HG02981 (cell line): Measurements from ENCODE around the gene GRIN2C.
"Not testable (repeated sequence)": the region's sequence is repeated elsewhere in the genome, so short reads cannot be mapped to it uniquely, and the experiment has no call there.

Experiments
- ATAC-seq: cut with Tn5 transposase; IDR thresholded peaks from one replicate; pipeline ENCODE4 v1.9.1; 2021; ENCODE audit warnings: mild to moderate bottlenecking, moderate library complexity; ENCODE audit not compliant: unreplicated experiment

The GRIN2C gene

DNA sequence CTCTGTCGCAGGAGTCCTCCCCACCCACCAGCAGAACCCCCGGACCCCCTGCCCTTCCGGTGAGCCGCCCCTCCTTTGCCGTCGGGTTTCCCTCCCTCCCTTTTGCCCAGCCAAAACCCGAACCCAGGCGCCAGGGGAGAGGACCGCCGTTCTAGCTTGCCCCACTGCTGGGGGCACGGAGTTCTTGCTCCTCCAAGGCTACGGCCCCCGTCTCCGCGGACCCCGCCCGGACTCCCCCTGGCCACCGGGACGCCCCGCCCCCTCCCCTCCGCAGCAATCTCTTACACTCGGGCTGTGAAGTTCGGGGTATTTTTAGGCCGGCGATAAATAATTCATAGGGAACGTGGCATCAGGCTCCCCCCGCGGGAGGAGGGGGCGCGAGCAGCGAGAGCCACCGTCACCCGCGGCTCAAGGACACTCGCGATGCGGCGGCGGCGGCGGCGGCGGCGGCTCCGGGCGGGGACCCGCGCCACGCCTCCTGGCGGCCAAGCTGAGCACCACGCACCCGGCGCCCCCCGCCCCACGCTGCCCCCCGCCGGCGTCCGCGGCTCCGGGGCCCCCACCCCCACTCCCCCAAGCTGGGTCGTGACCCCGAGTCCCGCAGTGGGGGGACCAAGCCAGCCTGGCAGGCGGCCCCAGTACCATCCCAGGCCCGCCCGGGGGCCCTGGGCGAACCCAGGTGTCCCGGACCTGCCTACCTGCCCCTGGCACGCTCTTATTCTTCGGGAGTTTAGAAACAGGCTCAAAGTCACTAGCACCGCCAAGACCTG is at the start of gene GRIN2C:
Gene GRIN2C, minus strand, starts transcription at position 427 of the 770 bp plus-strand sequence. CDS start 4,793 bp downstream, outside the sequence.
- no peak for ATAC-seq

DNA sequence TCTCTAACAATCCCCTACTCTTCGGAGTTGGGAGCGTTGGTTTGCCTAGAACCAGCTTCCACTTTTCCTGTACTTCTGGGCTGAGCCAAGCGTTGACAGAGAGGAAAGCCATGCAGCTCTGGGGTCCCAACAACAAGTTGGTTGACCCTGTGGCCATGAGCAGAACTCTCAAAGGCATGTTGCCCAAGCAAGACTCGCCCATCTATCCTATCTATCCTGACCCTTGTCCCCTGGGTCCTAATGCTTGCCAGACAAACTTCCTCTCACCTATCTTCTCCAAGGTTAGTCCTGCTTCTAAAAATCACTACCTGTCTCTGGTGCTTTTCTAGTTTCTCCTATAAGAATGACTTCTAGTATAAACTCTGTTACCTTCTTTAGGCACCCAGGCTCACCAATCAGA is 49.4 kb upstream of the GRIN2C start:
- ATAC-seq, result not testable (repeated sequence)

DNA sequence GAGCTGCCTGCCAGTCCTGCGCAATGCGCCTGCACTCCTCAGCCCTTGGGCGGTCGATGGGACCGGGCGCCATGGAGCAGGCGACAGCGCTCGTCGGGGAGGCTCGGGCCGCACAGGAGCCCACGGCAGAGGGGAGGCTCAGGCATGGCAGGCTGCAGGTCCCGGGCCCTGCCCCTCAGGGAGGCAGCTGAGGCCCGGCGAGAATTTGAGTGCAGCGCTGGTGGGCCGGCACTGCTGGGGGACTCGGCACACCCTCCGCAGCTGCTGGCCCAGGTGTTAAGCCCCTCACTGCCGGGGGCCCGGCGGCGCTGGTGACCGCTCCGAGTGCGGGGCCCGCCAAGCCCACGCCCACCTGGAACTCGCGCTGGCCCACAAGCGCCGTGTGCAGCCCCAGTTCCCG is 47.3 kb upstream of the GRIN2C start:
- ATAC-seq, result no peak

DNA sequence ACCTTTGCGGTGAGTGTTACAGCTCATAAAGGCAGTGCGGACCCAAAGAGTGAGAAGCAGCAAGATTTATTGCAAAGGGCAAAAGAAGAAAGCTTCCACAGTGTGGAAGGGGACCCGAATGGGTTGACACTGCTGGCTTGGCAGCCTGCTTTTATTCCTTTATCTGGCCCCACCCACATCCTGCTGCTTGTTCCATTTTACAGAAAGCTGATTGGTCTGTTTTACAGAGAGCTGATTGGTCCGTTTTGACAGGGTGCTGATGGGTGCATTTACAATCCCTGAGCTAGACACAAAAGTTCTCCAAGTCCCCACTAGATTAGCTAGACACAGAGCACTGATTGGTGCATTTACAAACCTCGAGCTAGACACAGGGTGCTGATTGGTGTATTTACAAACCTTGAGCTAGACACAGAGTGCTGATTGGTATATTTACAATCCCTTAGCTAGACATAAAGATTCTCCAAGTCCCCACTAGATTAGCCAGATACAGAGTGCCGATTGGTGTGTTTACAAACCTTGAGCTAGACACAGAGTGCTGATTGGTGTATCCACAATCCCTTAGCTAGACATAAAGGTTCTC is 46.6 kb upstream of the GRIN2C start:
- not testable (repeated sequence) for ATAC-seq

DNA sequence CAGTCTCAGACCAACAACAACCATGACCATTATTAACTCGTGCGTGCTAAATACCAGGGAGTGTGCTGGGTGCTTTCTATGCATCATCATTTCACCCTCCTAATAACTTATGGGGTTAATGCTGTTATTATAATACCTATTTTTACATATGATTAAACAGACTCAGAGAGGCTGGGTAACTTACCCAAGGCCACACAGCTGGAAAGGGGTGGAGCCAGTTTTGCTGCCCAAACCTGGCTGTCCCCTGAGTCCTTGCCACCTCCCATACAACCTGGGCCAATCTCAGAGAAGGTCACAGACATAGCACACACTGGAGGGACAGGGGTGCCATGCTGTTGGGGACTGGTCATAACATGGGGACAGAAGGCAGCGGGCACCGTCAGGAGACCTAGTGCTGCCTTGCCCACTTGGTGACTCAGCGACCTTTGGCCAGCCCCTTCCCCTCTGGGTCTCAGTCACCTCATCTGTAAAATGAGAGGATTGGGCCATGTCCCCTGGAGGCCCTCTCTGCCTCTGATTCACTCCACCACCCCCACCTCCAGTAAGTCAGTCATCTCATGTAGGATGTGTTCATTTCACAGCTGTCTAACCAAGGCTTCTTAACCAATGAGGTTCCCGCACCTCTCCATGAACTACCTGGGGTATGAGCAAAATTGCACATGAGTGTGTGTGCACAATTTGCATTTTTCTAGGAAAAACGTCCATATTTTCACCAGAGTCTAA is 45.2 kb upstream of the GRIN2C start:
- no peak for ATAC-seq

DNA sequence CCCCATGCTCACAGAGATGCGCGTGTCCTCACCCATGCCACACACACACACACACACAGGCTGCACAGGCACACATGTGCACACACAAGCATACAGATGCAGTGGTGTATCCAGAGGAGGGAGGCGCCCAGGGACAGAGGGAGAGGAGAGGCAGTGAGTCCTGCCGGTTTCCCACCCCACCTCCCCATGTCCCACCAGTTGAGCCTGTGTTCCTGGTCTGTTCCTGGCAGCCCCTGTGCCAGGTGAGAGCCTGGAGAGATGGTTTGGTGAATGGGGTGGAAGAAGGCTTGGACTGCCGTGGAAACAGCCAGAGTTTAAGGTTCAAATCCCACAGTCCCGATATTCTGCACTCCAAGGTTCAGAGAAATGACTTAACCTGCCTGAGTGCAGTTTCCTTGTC is 44.0 kb upstream of the GRIN2C start:
- no peak for ATAC-seq

DNA sequence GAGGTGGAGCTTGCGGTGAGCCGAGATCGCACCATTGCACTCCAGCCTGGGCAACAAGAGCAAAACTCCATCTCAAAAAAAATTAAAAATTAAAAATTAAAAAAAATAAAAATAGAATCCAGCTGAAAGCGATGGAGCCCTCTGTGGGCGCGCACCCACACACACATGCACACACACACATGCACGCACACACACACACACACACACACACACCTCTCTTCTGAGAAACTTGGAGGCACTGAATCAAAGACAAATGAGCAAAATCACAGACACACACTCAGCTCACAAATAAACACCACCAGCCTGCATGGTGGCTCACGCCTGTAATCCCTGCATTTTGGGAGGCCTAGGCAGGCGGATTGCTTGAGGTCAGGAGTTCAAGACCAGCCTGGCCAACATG is 43.3 kb upstream of the GRIN2C start:
- ATAC-seq, result no peak

DNA sequence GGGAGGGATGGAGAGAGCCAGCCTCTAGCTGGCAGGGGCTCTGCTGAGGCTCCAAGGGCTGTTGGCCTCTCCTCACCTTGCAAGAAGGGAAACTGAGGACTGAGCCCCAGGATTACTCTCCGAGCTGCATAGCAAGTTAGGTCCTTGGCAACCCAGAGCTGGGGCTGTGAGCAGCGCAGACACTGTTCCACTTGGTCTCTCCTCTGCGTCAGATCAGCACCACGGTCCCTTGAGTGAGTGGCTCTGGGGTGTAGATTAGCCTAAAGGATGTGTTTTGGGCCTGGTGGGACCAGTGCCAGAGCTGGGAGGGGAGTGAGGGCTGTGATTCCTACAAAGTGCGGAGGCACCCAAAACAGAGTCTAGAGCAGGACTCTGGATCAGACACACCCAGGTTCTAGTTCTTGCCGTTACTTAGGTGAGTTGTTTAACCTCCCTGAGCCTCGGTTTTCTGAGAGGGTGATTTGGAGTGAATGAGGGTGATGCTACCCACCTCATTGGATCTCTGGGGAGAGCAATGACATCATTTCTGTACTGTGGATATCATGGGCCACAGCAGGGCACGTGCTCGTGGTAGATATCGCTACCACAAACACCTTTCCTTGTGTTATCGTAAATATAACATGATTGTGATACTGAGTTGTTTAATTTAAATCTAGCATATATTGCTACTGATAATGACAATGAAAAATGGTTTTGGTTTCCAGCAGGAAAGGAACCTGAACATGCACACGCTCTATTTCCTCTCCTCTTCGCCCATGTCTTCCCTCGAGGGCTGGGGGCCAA is 41.9 kb upstream of the GRIN2C start:
- ATAC-seq, result no peak

DNA sequence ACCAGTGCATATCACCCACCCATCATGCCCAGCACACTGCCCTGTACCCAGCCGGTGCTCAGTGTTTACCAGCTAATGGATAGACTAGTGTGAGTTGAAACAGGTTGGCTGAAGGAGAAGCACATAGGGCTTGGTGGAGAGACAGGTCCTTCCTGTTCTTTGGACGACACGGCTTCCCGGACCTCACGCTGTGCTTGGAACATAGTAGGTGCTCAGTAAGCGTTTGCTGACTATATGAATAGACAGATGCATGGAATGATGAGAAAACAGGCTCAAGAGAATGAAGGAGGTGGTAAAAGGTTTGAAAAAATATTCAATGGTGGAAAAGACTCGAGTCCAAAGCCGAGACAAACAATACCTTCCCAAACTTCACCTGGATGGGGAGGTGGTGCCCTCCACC is 40.5 kb upstream of the GRIN2C start:
- no peak for ATAC-seq

DNA sequence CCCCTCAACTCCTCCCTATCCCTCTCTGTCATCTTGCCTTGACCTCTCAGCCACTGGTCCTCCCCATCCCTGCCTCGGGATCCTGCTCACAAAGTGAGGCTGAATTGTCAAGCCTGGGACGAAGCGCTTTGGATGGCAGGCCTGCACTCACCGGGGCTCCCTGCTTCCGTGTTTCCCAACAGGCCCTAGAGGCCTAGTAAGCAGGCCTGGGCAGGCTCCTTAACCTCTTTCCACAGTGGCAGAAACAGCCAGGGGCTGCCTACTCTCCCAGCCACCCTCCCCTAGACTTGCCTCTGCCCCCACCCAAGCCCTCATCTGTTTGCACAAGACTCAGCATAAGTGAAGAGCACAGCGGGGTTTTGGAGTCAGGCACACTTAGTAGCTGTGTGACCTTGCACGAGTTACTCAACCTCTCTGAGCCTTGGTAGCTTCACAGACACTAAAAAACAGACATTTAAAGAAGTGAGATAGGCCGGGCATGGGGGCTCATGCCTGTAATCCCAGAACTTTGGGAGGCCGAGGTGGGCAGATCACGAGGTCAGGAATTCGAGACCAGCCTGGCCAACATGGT is 38.8 kb upstream of the GRIN2C start:
- no peak for ATAC-seq

DNA sequence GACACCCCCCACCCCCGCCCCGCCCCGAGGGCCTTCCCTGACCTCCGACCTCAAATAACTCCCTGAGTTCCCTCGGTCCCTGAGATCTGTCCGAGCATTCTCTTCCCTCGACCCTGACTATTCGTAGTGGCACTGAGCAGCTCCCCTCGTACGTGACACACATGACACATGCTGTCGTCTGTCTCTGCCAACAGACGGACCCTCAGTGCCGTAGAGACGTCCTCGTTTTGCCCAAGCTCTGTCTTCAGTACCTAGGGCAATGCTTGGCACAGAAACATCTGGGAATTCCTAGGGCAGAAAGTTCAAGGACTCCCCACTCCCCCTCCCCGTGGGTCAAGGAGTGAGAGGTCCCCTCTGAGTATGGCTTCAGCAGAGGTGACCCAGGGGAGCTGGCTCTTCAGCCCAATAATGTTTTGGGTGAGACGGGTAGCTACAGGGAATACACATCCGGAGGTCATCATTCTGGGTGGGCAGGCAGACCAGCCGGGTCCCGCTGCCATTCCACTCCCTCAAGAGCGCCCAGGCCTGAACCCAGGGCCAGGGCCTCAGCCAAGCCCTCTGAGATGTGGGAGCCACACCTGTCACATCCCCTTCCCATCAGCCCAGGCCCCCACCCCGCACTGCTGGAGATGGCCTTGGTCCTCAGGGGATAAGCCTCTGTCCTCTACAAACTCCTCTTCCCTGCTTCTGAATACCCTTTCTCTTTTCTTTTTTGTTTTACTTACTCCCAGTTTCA is 34.4 kb upstream of the GRIN2C start:
- no peak for ATAC-seq

DNA sequence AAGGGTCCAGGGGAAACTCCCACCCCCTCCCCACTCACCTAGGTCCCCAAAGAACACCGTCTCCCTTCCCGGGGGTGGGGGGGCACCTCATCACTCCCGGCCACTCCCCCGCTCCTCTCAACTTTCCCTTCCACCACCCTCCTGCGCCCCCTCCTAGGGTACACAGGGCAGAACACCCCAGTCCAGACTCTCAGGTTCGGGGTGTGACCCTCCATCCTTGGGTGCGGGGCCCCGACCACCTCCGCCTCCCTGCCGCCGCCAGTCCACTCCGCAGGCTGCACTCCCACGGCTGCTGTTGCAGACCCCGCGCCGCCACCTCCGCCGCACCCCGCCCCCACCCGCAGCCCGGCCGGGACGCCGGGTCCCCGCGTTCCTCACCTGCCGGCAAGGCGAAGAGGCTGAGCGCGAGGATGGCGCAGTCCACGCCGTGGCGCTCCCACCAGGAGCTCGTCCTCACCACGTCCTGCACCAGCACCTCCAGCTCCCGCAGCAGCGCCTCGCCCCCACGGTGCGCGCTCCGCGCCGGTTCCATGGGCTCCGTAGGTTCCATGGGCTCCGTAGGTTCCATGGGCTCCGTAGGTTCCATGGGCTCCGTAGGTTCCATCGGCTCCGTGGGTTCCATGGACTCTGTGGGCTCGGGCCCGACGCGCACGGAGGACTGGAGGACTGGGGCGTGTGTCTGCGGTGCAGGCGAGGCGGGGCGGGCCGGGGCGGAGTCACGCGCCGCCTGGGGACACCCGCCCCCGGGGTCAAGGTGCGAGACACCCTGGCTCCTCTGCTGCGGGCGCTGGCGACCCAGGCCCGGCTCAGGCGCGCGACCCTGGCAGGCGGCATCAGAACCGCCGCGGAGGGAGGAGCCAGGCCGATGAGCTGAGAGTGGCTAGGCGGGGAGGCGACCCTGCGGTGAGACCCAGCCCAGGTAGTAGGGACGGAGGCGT is 33.6 kb upstream of the GRIN2C start, which contains the start of gene FADS6:
Gene FADS6, minus strand, starts transcription at position 660 of the 938 bp plus-strand sequence. Its CDS starts 38 bp downstream, at position 622.
- no peak for ATAC-seq

DNA sequence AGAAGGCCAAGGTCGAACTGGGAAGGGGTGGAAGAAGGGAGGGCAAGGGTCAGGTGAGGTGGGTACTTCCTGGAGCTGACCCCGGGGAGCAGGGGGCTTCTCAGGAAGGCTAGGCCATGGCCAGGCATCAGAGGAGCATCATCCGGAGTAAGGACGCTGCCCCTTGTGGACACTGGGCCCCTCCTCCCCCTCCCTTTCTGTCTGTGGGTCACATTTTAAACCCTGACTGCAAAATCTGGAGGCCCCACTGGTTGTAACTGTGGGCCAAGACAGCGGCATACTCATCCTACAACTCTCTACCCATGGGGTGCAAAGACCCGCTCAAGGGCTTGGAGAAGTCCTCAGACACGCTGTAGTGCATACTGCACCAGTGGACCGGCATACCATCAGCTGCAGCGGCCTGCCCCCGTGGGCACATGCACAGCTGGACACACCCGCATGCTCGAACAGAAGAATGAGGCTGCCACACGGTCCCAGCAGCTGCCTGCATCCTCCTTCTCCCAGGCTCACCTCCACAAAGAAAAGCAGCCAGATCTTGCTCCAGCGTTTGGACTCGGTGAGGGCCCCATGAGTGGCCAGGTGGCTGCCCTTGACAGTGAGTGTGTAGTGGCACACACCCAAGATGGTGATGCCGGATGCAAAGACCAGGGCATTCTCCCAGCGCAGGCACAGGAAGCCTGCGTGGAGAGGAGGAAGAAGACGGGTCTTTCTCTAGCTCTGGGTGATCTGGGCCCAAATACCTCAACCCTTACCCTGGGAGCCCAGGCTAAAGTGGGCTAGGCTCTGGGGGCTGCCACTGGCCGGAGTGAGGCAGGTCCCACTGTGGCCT is 32.5 kb upstream of the GRIN2C start:
- ATAC-seq, result no peak

DNA sequence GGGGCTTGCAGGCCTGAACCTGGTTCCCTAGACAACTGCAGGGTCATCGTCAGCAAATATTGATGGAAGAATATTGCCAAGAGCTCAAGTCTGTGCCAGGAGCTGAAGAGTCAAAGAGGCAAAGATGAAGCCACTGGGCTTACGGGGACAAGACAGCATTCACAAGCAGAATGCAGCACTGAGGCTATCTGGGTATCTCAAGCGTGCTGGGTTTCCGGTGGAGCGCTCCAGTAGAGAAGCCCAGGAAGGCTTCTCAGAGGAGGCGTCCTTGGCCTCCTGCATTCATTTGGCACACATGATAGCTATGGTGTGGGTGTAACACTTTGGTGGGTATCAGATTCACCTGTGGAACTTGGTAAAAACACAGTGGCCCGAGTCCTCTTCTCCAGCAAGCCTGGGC is 30.9 kb upstream of the GRIN2C start:
- no peak for ATAC-seq

DNA sequence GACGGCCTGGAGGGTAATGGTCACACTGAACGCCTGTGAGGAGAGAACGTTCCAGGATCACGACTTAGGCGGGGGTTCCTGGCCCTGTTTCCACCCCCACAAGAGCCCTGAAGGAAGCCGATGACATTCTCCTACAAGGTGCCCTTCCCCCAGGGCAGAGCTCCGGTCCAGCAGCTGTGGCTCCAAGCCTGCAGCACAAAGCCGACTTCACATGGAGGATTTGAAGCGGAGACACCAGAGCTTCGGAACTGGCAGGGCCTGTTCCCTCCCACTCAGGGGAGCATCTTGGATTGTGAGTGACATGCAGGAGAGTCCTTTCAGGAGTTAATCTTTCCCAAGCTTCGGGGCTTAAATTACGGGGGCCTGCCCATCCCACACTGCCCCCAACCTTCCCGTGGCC is 28.8 kb upstream of the GRIN2C start:
- ATAC-seq, result no peak

DNA sequence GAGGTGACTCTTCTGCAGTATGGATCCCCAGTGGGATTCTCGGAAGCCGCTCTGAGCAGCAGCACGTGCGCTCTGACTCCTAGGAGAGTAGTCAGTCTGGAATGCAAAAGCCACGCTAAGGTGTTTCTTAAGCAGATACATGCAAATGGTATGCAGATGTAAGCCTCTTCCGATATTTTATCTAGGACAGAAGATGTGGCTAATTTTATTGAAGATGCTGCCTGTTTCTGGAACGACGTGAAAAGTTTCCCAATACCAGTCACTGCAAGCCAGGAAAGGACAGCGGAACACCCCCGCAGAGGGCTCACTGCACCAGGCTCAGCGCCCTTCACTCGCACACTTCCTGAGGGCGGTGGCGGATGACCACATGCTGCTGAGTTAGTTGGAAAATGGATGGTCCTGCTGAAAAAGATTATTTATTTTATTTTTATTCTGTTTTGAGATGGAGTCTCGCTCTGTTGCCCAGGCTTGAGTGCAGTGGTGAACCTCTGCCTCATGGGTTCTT is 23.6 kb upstream of the GRIN2C start:
- no peak for ATAC-seq

DNA sequence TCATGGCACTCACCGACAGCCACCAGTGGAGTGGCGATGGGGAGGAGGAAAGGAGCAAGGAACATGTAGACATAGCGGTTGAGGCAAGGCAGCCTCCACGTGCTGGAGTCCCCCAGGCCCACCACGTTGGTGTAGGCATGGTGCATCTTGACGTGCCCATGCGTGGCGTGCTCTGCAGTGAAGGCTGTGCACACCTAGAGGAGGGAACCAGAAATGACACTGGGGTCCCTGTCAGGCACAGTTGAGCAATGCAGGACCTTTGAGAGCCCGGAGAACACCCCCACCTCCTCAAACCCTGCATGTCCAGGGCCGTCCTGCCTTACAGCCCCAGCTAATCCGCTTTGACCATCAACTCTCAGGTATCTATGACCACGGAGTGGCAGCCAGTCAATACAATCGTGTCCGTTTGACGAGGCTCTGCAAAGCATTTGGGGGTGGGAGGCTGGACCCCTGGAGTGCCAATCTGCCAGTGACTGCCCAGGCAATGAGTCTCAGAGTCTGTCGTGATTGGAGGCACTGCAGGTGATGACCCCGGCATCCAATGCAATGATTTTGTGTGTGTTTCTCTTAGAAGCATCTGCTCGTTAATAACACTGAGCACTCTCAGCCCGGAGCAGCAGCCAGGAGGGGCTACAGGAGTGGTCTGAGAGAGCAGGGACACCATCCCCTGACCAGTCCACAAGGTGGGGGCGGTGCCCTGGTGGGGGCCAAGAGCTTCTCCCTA is 23.0 kb upstream of the GRIN2C start:
- ATAC-seq, result no peak
